ENCODE data around the gene MCF2L2.
A peak's percentile ranks its signal among the peaks of the same experiment; 100 is the strongest.
"Not testable (repeated sequence)": the region's sequence is repeated elsewhere in the genome, so short reads cannot be mapped to it uniquely, and the experiment has no call there.

Gene MCF2L2

GRCh38 chr3:183262875-183263378, 165.5 kb downstream of the MCF2L2 start:
- no peak for FAIRE-seq

- no peak for FAIRE-seq
These were observed 167.2 kb downstream of the MCF2L2 start for GRCh38 chr3:183261151-183261724.

- FAIRE-seq, result peak; percentile 60
These were observed 168.1 kb downstream of the MCF2L2 start for GRCh38 chr3:183260167-183260904.

- FAIRE-seq, result no peak
These were observed 168.8 kb downstream of the MCF2L2 start for GRCh38 chr3:183259621-183260020.

- FAIRE-seq, result no peak
These were observed 169.3 kb downstream of the MCF2L2 start for GRCh38 chr3:183259087-183259486.

GRCh38 chr3:183255348-183255730, 173.1 kb downstream of the MCF2L2 start:
- FAIRE-seq, result no peak

- FAIRE-seq, result no peak
These were observed 173.7 kb downstream of the MCF2L2 start for GRCh38 chr3:183254487-183255347.

- FAIRE-seq, result no peak
These were observed 174.6 kb downstream of the MCF2L2 start for GRCh38 chr3:183253528-183254486.

GRCh38 chr3:183252973-183253527, 175.4 kb downstream of the MCF2L2 start, which contains the start of gene B3GNT5:
B3GNT5 (plus strand) TSS chr3:183253253; CDS start chr3:183269799, 16,546 bp downstream.
- FAIRE-seq, result no peak

- no peak for FAIRE-seq
These were observed 176.2 kb downstream of the MCF2L2 start for GRCh38 chr3:183252118-183252782.

GRCh38 chr3:183249006-183249718, 179.3 kb downstream of the MCF2L2 start:
- FAIRE-seq, result no peak

GRCh38 chr3:183247011-183247589, 181.3 kb downstream of the MCF2L2 start:
- no peak for FAIRE-seq

GRCh38 chr3:183244981-183245476, 183.4 kb downstream of the MCF2L2 start:
- FAIRE-seq, result no peak

GRCh38 chr3:183244219-183244618, 184.2 kb downstream of the MCF2L2 start:
- no peak for FAIRE-seq

- FAIRE-seq, result no peak
These were observed 186.0 kb downstream of the MCF2L2 start for GRCh38 chr3:183242431-183242830.

- no peak for FAIRE-seq
These were observed 189.4 kb downstream of the MCF2L2 start for GRCh38 chr3:183239046-183239445.

GRCh38 chr3:183233966-183234365, 194.5 kb downstream of the MCF2L2 start:
- no peak for FAIRE-seq

GRCh38 chr3:183230826-183231225, 197.6 kb downstream of the MCF2L2 start:
- no peak for FAIRE-seq

GRCh38 chr3:183230251-183230650, 198.2 kb downstream of the MCF2L2 start:
- not testable (repeated sequence) for FAIRE-seq

- FAIRE-seq, result no peak
These were observed 199.2 kb downstream of the MCF2L2 start for GRCh38 chr3:183229178-183229577.
